RCC 7860 (cell line): Measurements from ENCODE around the gene ASB9.

ENCODE experiments used
- DNase-seq: peaks from one replicate; pipeline ENCODE4 v3.0.0-alpha.2; 2015; ENCODE audit warnings: low spot score
- FAIRE-seq: peaks from 2 replicates; lab custom pipeline; 2012; peaks lifted over from hg19 to GRCh38; lab: Jason Lieb, UNC

ASB9 gene

GRCh38 chrX:15194146-15194545, 75.7 kb downstream of the ASB9 start:
- DNase-seq: no peak
- FAIRE-seq: no peak
